Measurements from ENCODE around the gene EPHB2.

EPHB2 gene

DNA sequence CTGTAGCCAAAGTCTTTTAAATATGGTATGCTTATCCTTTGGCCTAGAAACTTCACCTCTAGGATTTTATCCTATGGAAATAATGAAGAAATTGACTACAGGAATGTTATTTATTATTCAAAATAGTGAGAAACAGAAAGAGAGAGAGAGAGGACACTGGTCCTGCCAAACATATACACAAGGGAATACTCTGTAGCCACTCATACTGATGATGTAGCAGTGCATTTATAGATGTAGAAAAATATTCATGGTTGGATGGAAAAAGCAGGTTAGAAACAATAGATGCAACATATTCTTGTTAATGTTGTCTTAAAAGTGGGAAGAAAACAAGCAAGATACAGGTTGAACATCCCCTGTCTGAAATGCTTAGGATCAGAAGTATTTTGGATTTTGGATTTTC is 22.2 kb upstream of the EPHB2 start:
- no peaks in the 10 kb centered on the region for H3K79me1 ChIP-seq (ENCODE audit: low read depth, low read length)
- H3K27me3 ChIP-seq (ENCODE audit: control insufficient read depth in 3 of 3, insufficient read depth in 3 of 3, low read depth in 1 of 3, low read length in 3 of 3), result no peaks in the 10 kb centered on the region
- no peak overlapping the region for H3K14ac ChIP-seq (ENCODE audit: low read length)
- H2BK15ac ChIP-seq (ENCODE audit: low read length), result no peak overlapping the region
- H3K4me2 ChIP-seq (ENCODE audit: insufficient read depth, low read length, poor library complexity, severe bottlenecking), result no peak overlapping the region
- H4K91ac ChIP-seq (ENCODE audit: low read depth, low read length, poor library complexity), result no peak overlapping the region
- H3K9ac ChIP-seq (ENCODE audit: low read depth, low read length, poor library complexity), result no peak overlapping the region
- no peak overlapping the region for H2AFZ ChIP-seq (ENCODE audit: low read length)
- no peak overlapping the region for H2AK5ac ChIP-seq (ENCODE audit: low read depth, low read length)
- no peak overlapping the region for H2BK120ac ChIP-seq (ENCODE audit: low read depth, low read length)
- H4K8ac ChIP-seq (ENCODE audit: low read depth, low read length), result no peak overlapping the region
- H3K4me1 ChIP-seq (ENCODE audit: control insufficient read depth in 2 of 2, insufficient read depth in 1 of 2, low read depth in 1 of 2, low read length in 2 of 2), result peaks cover 24 to 34% of the 10 kb centered on the region in 2 donors
- no peak overlapping the region for H3K27ac ChIP-seq (replicated peaks; ENCODE audit: low read length)
- no peak overlapping the region for H3K4ac ChIP-seq (ENCODE audit: low read length)
- no peak overlapping the region for H3K4me3 ChIP-seq (ENCODE audit: low read length in 2 of 2)
- DNase-seq (ENCODE audit: low spot score), result no peak
- no peaks in the 10 kb centered on the region for H3K9me3 ChIP-seq (replicated peaks in 1 of 2; ENCODE audit: control insufficient read depth in 2 of 2, insufficient read depth in 1 of 2, low read depth in 1 of 2, low read length in 2 of 2)
- no peak overlapping the region for H2BK5ac ChIP-seq (ENCODE audit: low read length)
- H2BK12ac ChIP-seq (ENCODE audit: low read length), result no peak overlapping the region
- H3K18ac ChIP-seq (ENCODE audit: low read length), result no peak overlapping the region
- no peak overlapping the region for H3K23ac ChIP-seq (ENCODE audit: low read depth, low read length, poor library complexity)
- H3K36me3 ChIP-seq (replicated peaks in 1 of 2; ENCODE audit: control insufficient read depth in 2 of 2, insufficient read depth in 2 of 2, low read length in 2 of 2), result no peaks in the 10 kb centered on the region

DNA sequence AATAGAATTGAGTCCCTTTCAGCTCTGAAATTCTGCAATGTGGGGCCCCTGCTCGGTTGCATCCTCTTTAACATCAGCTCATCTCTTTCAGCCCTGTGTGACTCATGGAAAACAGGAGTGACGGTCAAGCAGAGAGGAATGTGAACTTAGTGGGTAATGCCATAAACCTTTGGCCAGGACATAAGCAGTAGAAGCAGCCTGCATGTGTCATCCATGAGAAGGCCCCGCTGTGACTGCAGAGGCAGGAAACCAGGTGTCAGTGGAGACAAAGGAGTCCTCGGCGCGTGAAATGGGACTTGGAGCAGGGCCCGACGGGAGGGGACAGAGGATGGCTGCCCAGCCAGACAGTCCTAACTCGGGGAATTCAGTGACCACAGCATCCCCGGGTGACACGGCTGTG is 21.1 kb upstream of the EPHB2 start:
- Histone ChIP-seq H2BK5ac (ENCODE audit: low read length) (no peak overlapping the region), H3K79me1 (ENCODE audit: low read depth, low read length) (no peaks in the 10 kb centered on the region), H3K36me3 (replicated peaks in 1 of 2; ENCODE audit: control insufficient read depth in 2 of 2, insufficient read depth in 2 of 2, low read length in 2 of 2) (no peaks in the 10 kb centered on the region), H3K14ac (ENCODE audit: low read length) (no peak overlapping the region), H2BK12ac (ENCODE audit: low read length) (no peak overlapping the region), H3K4me1 (ENCODE audit: control insufficient read depth in 2 of 2, insufficient read depth in 1 of 2, low read depth in 1 of 2, low read length in 2 of 2) (peaks cover 24 to 34% of the 10 kb centered on the region in 2 donors), H3K9me3 (replicated peaks in 1 of 2; ENCODE audit: control insufficient read depth in 2 of 2, insufficient read depth in 1 of 2, low read depth in 1 of 2, low read length in 2 of 2) (no peaks in the 10 kb centered on the region), H3K9ac (ENCODE audit: low read depth, low read length, poor library complexity) (no peak overlapping the region), H3K18ac (ENCODE audit: low read length) (no peak overlapping the region), H3K4ac (ENCODE audit: low read length) (no peak overlapping the region), H2BK15ac (ENCODE audit: low read length) (no peak overlapping the region), H3K23ac (ENCODE audit: low read depth, low read length, poor library complexity) (no peak overlapping the region), H4K91ac (ENCODE audit: low read depth, low read length, poor library complexity) (no peak overlapping the region), H2AFZ (ENCODE audit: low read length) (peak overlapping the region; percentile 80), H2BK120ac (ENCODE audit: low read depth, low read length) (no peak overlapping the region), H4K8ac (ENCODE audit: low read depth, low read length) (no peak overlapping the region), H2AK5ac (ENCODE audit: low read depth, low read length) (no peak overlapping the region), H3K27ac (replicated peaks; ENCODE audit: low read length) (no peak overlapping the region), H3K4me2 (ENCODE audit: insufficient read depth, low read length, poor library complexity, severe bottlenecking) (no peak overlapping the region), H3K4me3 (ENCODE audit: low read length in 2 of 2) (peak overlapping the region in 1 of 2 donors; percentile 20), H3K27me3 (ENCODE audit: control insufficient read depth in 3 of 3, insufficient read depth in 3 of 3, low read depth in 1 of 3, low read length in 3 of 3) (no peaks in the 10 kb centered on the region)
- DNase-seq (ENCODE audit: low spot score), result no peak
- WGBS, 2 donors (ENCODE audit: extremely low coverage in 2 of 2, insufficient read length in 2 of 2, insufficient replicate concordance in 1 of 2), result no CpG with 5 or more reads among the region's 11 CpGs

DNA sequence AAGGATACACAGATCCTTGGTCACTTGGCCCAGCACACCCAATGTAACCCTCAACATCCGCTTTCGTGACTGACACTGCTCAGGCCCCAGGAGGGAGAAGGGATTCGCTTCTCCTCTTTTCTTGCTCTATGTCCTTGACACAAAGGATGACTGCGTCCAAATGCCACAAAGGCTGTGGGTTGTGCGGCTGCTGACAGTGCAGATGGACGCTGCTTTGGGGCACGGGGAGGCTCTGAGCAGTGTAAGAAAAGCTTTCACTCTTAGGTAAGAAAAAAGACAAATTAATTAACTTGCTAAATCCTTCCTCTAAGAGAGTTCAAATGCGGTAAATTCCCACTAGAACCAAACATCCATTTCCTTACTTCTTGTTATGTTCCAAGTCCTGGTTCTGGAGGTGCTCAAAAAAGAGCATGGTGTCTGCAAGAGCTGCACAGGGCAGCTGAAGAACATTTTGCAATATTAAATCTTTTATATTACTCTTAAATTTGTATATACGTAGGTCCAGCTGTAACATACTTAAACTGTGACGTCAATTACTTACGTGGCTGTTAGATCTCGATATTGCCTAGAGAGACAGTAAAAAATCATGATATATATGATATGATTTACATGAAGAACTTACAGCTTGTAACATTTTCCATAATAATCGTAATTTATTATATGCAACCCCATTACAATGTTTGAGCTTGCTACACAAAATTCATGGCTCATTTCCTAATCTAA is 19.4 kb upstream of the EPHB2 start:
- Histone ChIP-seq H4K91ac (ENCODE audit: low read depth, low read length, poor library complexity) (no peak overlapping the region), H3K79me1 (ENCODE audit: low read depth, low read length) (no peaks in the 10 kb centered on the region), H3K27me3 (ENCODE audit: control insufficient read depth in 3 of 3, insufficient read depth in 3 of 3, low read depth in 1 of 3, low read length in 3 of 3) (no peaks in the 10 kb centered on the region), H3K4me1 (ENCODE audit: control insufficient read depth in 2 of 2, insufficient read depth in 1 of 2, low read depth in 1 of 2, low read length in 2 of 2) (peaks cover 10 to 19% of the 10 kb centered on the region in 2 donors), H3K9me3 (replicated peaks in 1 of 2; ENCODE audit: control insufficient read depth in 2 of 2, insufficient read depth in 1 of 2, low read depth in 1 of 2, low read length in 2 of 2) (no peaks in the 10 kb centered on the region), H2BK120ac (ENCODE audit: low read depth, low read length) (no peak overlapping the region), H4K8ac (ENCODE audit: low read depth, low read length) (no peak overlapping the region), H3K14ac (ENCODE audit: low read length) (no peak overlapping the region), H3K27ac (replicated peaks; ENCODE audit: low read length) (no peak overlapping the region), H3K36me3 (replicated peaks in 1 of 2; ENCODE audit: control insufficient read depth in 2 of 2, insufficient read depth in 2 of 2, low read length in 2 of 2) (no peaks in the 10 kb centered on the region), H2BK5ac (ENCODE audit: low read length) (no peak overlapping the region), H3K4me3 (ENCODE audit: low read length in 2 of 2) (peak overlapping the region in 1 of 2 donors; percentile 7), H2AK5ac (ENCODE audit: low read depth, low read length) (no peak overlapping the region), H2BK15ac (ENCODE audit: low read length) (no peak overlapping the region), H3K4me2 (ENCODE audit: insufficient read depth, low read length, poor library complexity, severe bottlenecking) (no peak overlapping the region), H3K18ac (ENCODE audit: low read length) (no peak overlapping the region), H3K9ac (ENCODE audit: low read depth, low read length, poor library complexity) (no peak overlapping the region), H3K4ac (ENCODE audit: low read length) (no peak overlapping the region), H3K23ac (ENCODE audit: low read depth, low read length, poor library complexity) (no peak overlapping the region), H2AFZ (ENCODE audit: low read length) (peak overlapping the region; percentile 66), H2BK12ac (ENCODE audit: low read length) (no peak overlapping the region)
- no peak for DNase-seq (ENCODE audit: low spot score)
- WGBS, 2 donors (ENCODE audit: extremely low coverage in 2 of 2, insufficient read length in 2 of 2, insufficient replicate concordance in 1 of 2), result no CpG with 5 or more reads among the region's 13 CpGs

DNA sequence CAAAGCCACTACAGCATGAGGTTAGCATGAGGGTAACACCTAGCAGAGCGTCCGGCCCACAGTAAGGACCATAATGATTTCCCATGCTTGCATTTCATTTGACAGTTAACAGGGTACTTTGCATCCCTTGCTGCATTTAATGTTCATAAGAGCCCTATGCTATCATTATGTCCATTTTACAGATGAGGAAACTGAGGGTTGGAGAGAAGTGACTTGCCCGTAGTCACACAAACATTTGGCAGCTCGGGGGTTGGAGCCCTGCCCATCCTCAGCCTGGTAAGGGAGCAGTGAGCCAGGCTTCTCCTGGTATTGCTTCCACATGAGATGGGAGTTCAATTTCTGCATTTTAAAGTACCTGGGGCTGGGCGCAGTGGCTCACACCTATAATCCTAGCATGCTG is 16.5 kb upstream of the EPHB2 start:
- H3K9ac ChIP-seq (ENCODE audit: low read depth, low read length, poor library complexity), result no peak overlapping the region
- no peak overlapping the region for H2BK5ac ChIP-seq (ENCODE audit: low read length)
- H4K8ac ChIP-seq (ENCODE audit: low read depth, low read length), result no peak overlapping the region
- no peak overlapping the region for H3K23ac ChIP-seq (ENCODE audit: low read depth, low read length, poor library complexity)
- H3K18ac ChIP-seq (ENCODE audit: low read length), result no peak overlapping the region
- H3K27ac ChIP-seq (replicated peaks; ENCODE audit: low read length), result no peak overlapping the region
- H3K36me3 ChIP-seq (replicated peaks in 1 of 2; ENCODE audit: control insufficient read depth in 2 of 2, insufficient read depth in 2 of 2, low read length in 2 of 2), result no peaks in the 10 kb centered on the region
- H3K14ac ChIP-seq (ENCODE audit: low read length), result no peak overlapping the region
- no peak overlapping the region for H2AK5ac ChIP-seq (ENCODE audit: low read depth, low read length)
- no peaks in the 10 kb centered on the region for H3K79me1 ChIP-seq (ENCODE audit: low read depth, low read length)
- no peak overlapping the region for H2BK15ac ChIP-seq (ENCODE audit: low read length)
- no CpG with 5 or more reads among the region's 5 CpGs for WGBS, 2 donors (ENCODE audit: extremely low coverage in 2 of 2, insufficient read length in 2 of 2, insufficient replicate concordance in 1 of 2)
- H4K91ac ChIP-seq (ENCODE audit: low read depth, low read length, poor library complexity), result no peak overlapping the region
- peaks cover 10 to 19% of the 10 kb centered on the region in 2 donors for H3K4me1 ChIP-seq (ENCODE audit: control insufficient read depth in 2 of 2, insufficient read depth in 1 of 2, low read depth in 1 of 2, low read length in 2 of 2)
- H3K4ac ChIP-seq (ENCODE audit: low read length), result no peak overlapping the region
- H3K4me2 ChIP-seq (ENCODE audit: insufficient read depth, low read length, poor library complexity, severe bottlenecking), result no peak overlapping the region
- no peaks in the 10 kb centered on the region for H3K27me3 ChIP-seq (ENCODE audit: control insufficient read depth in 3 of 3, insufficient read depth in 3 of 3, low read depth in 1 of 3, low read length in 3 of 3)
- no peak overlapping the region for H2BK120ac ChIP-seq (ENCODE audit: low read depth, low read length)
- H3K9me3 ChIP-seq (replicated peaks in 1 of 2; ENCODE audit: control insufficient read depth in 2 of 2, insufficient read depth in 1 of 2, low read depth in 1 of 2, low read length in 2 of 2), result no peaks in the 10 kb centered on the region
- H2BK12ac ChIP-seq (ENCODE audit: low read length), result no peak overlapping the region
- DNase-seq (ENCODE audit: low spot score), result no peak
- no peak overlapping the region for H2AFZ ChIP-seq (ENCODE audit: low read length)
- H3K4me3 ChIP-seq (ENCODE audit: low read length in 2 of 2), result no peak overlapping the region

Measured in neuronal stem cell (in vitro differentiated cells).